Lung (tissue), 12 donors: ENCODE results near the gene TMEM170A. TPM values are rescaled to one million over a fixed set of nuclear protein-coding genes. Genes with fewer than 3 reads are reported as not detected.

ENCODE experiments used
- ATAC-seq: fragments of 200-7000 bp; cut with Tn5 transposase; one replicate; pipeline ENCODE4 v1.9.1; 2020; ENCODE audit warnings: moderate number of reproducible peaks; ENCODE audit not compliant: insufficient read depth, low FRiP score
- DNase-seq, 3 donors: peaks; one replicate each; pipeline ENCODE4 v3.0.0-alpha.2; 2013 to 2017
- H3K27ac ChIP-seq, 2 donors: one replicate each; pipeline ENCODE4 v1.5.1; 2013; ENCODE audit warnings: mild to moderate bottlenecking in 2 of 2, moderate library complexity in 2 of 2, control low read depth in 1 of 2, inconsistent platforms in 1 of 2, low read depth in 1 of 2, low read length in 1 of 2
- H3K27me3 ChIP-seq, 3 donors: one replicate each; pipeline ENCODE4 v1.5.1; 2013; ENCODE audit warnings: low read length in 2 of 3; ENCODE audit not compliant: control insufficient read depth in 3 of 3, insufficient read depth in 3 of 3
- H3K36me3 ChIP-seq, 4 donors: one replicate each; pipeline ENCODE4 v1.5.1; 2013; ENCODE audit warnings: low read length in 4 of 4, mild to moderate bottlenecking in 1 of 4, moderate library complexity in 1 of 4; ENCODE audit not compliant: control insufficient read depth in 4 of 4, insufficient read depth in 4 of 4
- H3K4me1 ChIP-seq, 5 donors: one replicate each; pipeline ENCODE4 v1.5.1; 2013; ENCODE audit warnings: low read length in 5 of 5, mild to moderate bottlenecking in 2 of 5, moderate library complexity in 1 of 5; ENCODE audit not compliant: control insufficient read depth in 5 of 5, insufficient read depth in 5 of 5
- H3K4me3 ChIP-seq: one replicate; pipeline ENCODE4 v1.5.1; 2013; ENCODE audit warnings: mild to moderate bottlenecking, control low read depth, moderate library complexity
- H3K9ac ChIP-seq, 2 donors: one replicate each; pipeline ENCODE4 v1.5.1; 2013; ENCODE audit warnings: low read length in 2 of 2, control low read depth in 1 of 2; ENCODE audit not compliant: insufficient read depth in 1 of 2
- H3K9me3 ChIP-seq, 4 donors: one replicate each; pipeline ENCODE4 v1.5.1; 2013; ENCODE audit warnings: low read length in 3 of 4, mild to moderate bottlenecking in 1 of 4, moderate library complexity in 1 of 4; ENCODE audit not compliant: control insufficient read depth in 4 of 4, insufficient read depth in 3 of 4
- CTCF ChIP-seq: IDR thresholded peaks from 2 replicates; pipeline ENCODE4 v1.5.1; 2012; ENCODE audit warnings: mild to moderate bottlenecking; ENCODE audit errors: control extremely low read depth, extremely low read depth
- WGBS, 2 donors: extraction: QIAGEN DNeasy Blood & Tissue Kit; methylation state at CpG; one replicate each; pipeline ENCODE4 v1.1.7; 2013; 5-methylcytosine and 5-hydroxymethylcytosine counted together
- polyA plus RNA-seq, 2 donors: library from polyadenylated mRNA; stranded (reverse); fragments of 200-250 nt; gene quantifications; one replicate each; pipeline ENCODE4 v1.2.1, GENCODE V29; 2013
- total RNA-seq, 2 donors: library from RNA; depleted of rRNA in 1 of 2; stranded (reverse); fragments of >200 nt in 1 of 2; gene quantifications; one replicate each; pipeline ENCODE4 v1.2.1, GENCODE V29; 2014 to 2021
- donor health status: control.
- donor health status: control.
- donor health status: Bipolar disorder and iron deficiency.
- donor health status: healthy.
- donor health status: DM: yes; HTN: yes; CAD: no.

Gene TMEM170A
- total and polyA plus RNA-seq, 4 donors = 8.2 to 37.9 (median 15.2) TPM

DNA sequence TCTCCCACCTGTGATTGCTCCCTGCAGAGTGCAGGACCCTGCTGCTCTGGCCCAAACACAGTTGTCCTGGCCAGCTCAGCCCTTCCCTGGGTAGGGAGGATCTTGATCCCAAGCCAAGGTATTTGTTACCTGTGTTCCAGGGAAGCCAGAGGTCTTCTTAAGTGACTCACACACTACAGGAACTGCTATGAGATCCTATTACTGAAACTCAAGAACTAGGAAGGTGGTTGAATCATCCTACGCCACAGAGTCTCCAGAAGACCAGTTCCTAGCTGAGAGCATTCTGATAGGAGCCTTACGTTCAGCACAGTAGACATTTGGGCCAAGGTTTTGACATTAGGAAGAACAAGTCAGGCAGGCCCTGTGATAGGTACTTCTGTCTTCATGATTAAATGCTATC lies 18.7 kb upstream of the TMEM170A start:
- Histone ChIP-seq H3K27ac (no peak overlapping the region), H3K9me3 (no peaks in the 10 kb centered on the region), H3K4me1 (no peaks in the 10 kb centered on the region), H3K9ac (no peak overlapping the region), H3K36me3 (no peaks in the 10 kb centered on the region), H3K27me3 (no peaks in the 10 kb centered on the region), H3K4me3 (no peak overlapping the region)
- ATAC-seq = peak; percentile 79
- no peak for DNase-seq
- no peak for TF ChIP-seq CTCF
- 67 to 89% methylated on average over 2 of the region's 2 CpGs for WGBS, 2 donors

DNA sequence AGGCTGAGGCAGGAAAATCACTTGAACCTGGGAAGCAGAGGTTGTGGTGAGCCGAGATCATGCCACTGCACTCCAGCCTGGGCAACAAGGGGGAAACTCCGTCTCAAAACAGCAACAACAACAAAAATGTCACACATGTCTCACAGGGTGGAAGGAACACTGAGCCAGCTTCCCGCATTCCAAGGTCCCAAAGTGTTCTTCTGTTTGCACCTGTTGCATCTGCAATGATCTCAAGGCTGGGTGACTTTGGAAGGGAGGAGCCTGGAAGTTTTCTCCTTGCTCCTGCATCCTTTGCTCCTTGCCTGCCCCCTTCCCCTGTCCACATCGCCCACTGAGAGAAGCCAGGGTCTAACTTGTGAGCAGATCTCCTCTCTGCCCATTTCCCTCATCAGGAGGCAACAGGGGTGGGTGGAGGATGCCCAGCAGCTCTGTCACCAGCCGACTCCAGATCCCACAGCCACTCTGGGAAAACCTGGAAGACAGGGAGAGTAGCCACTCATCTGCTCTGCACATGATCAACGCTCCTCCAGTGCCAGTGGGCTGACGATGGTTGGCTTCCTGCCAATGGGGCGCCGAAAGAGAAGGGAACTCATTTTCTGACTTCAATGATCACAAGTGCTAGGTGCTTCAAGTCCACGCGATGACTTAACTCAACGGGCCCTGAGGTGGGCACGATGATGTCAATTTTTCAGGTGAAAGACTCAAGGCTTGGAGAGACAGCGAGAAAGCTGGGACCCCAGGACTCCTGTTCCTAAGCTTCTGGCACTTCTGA lies 18.1 kb upstream of the TMEM170A start:
- Histone ChIP-seq H3K9me3 (no peaks in the 10 kb centered on the region), H3K36me3 (no peaks in the 10 kb centered on the region), H3K4me1 (no peaks in the 10 kb centered on the region), H3K9ac (no peak overlapping the region), H3K27ac (no peak overlapping the region), H3K4me3 (no peak overlapping the region), H3K27me3 (no peaks in the 10 kb centered on the region)
- TF ChIP-seq CTCF = no peak
- DNase-seq (no peak), ATAC-seq (no peak)
- 63 to 76% methylated on average over 14 of the region's 14 CpGs for WGBS, 2 donors

DNA sequence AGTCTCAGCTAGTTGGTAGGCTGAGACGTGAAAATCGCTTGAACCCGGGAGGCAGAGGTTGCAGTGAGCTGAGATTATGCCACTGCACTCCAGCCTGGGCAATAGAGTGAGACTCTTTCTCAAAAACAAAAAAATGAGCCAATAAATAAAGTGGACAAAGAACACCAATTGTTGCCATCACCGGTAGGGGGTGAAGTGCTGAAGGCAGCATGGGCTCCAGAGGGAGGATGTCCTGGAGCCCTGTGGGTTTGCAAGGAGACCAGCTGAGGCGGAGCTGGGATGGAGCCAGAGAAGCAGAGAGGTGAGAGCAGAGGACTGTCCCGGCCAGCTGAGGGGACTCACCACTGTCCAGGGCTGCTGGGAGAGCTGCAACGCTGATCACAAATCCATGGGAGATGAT lies 17.0 kb upstream of the TMEM170A start:
- no peak for TF ChIP-seq CTCF
- H3K4me1 ChIP-seq = no peaks in the 10 kb centered on the region
- ATAC-seq = no peak
- DNase-seq = no peak
- no peaks in the 10 kb centered on the region for H3K36me3 ChIP-seq
- H3K4me3 ChIP-seq = no peak overlapping the region
- 90 to 92% methylated on average over 7 of the region's 7 CpGs for WGBS, 2 donors
- H3K27me3 ChIP-seq = no peaks in the 10 kb centered on the region
- no peaks in the 10 kb centered on the region for H3K9me3 ChIP-seq
- no peak overlapping the region for H3K27ac ChIP-seq
- no peak overlapping the region for H3K9ac ChIP-seq
